LNCaP clone FGC (cell line): ENCODE measurements around the gene TSKU.

Source experiments
- DNase-seq: peaks from one replicate; pipeline ENCODE4 v3.0.0-alpha.2; 2011; ENCODE audit warnings: low read depth
- H3K4me3 ChIP-seq: 2 replicates; pipeline ENCODE4 v1.5.1; 2011; ENCODE audit warnings: mild to moderate bottlenecking, low read depth, low read length, control low read depth
- TF ChIP-seq, protein P1 (sequence below): IDR thresholded peaks from 2 replicates; pipeline ENCODE4 v1.5.1; 2012; ENCODE audit warnings: mild to moderate bottlenecking; ENCODE audit not compliant: control insufficient read depth, insufficient read depth; ENCODE audit errors: extremely low read depth

TSKU gene

DNA sequence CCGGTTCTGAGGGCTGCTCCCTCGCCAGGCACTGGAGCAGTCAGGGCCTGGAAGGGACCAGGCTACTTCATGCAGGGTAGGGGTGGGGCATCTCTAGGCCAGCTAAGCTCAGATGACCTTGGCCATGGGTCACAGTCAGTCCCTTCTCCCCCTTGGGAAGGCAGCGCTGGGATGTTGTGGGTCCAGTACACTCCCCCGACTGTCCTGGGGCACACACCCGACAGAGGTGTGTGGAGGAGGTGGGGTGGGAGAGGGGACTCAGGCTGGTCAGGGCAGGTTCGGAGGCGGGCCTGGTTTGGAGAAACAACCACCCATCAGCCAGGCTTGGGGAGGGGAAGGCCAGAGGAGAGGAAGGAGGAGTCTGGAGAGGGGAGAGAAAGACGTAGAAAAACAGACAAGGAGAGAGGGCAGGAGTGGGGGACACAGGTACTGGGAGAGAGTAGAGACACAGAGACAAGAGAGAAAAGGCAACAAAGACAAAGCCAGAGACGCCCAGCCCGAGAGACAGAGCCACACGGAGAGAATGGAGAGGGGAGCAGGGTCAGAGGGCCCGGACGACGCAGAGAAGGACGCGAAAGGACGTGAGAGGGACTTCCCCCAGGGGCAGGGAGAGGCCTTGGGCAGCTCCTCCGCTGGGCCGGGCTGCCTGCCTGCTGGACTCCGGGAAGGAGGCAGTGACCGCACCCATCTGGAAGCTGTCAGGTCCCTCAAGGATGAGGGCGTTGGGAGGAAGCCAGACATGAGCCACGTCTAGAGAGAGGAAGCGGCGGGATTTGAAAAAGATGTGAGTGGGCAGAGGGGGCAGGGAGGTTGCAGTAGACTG, 30.6 kb upstream of the TSKU start:
- no peak overlapping the region for H3K4me3 ChIP-seq
- DNase-seq = no peak
- TF ChIP-seq, protein P1, sequence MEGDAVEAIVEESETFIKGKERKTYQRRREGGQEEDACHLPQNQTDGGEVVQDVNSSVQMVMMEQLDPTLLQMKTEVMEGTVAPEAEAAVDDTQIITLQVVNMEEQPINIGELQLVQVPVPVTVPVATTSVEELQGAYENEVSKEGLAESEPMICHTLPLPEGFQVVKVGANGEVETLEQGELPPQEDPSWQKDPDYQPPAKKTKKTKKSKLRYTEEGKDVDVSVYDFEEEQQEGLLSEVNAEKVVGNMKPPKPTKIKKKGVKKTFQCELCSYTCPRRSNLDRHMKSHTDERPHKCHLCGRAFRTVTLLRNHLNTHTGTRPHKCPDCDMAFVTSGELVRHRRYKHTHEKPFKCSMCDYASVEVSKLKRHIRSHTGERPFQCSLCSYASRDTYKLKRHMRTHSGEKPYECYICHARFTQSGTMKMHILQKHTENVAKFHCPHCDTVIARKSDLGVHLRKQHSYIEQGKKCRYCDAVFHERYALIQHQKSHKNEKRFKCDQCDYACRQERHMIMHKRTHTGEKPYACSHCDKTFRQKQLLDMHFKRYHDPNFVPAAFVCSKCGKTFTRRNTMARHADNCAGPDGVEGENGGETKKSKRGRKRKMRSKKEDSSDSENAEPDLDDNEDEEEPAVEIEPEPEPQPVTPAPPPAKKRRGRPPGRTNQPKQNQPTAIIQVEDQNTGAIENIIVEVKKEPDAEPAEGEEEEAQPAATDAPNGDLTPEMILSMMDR = no peak

GRCh38 chr11:76753449-76753848, 29.7 kb upstream of the TSKU start:
- no peak overlapping the region for H3K4me3 ChIP-seq
- no peak for DNase-seq
- TF ChIP-seq, protein P1 = no peak

DNA sequence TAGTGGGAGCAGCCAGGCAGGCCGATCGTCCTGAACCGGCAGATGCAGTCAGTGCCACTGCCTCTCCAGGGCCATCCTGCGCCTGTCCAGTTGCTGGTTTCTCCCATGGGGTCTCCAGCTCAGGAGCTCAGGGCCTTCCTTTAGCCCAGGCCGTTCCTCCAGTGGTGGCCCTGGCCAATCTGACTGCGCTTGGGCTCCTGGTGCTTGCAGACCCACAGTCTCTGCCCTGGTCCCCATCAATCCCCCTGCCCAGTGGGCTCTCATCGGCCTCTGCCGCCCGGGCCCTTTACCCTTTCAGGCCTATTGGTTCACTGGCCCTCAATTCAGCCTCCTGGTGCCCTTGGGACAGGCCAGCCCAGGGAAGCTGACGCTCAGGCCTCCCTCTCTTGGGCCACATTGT, 29.2 kb upstream of the TSKU start:
- DNase-seq = no peak
- TF ChIP-seq, protein P1 = no peak
- no peak overlapping the region for H3K4me3 ChIP-seq

- DNase-seq = no peak
- TF ChIP-seq, protein P1 = no peak
- no peak overlapping the region for H3K4me3 ChIP-seq
These were observed 26.8 kb upstream of the TSKU start for GRCh38 chr11:76756341-76756741.

DNA sequence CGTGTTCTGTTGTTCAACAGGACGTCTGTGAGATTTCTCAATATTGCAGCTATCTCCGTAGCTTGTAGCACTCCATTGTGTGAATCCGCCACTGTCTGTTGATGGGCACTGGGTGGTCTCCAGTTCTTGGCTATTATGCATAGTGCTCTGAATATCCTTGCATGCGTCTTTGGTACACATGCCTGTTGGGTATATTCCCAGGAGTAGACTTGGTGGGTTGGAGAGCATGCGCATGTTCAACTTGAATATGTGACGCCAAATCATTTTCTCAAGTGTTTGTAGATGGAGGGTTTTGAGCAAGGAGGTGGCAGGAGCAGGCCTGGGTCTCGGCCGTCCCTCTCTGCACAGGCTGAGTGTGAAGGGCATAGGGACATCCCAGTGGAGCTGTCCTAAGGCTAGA, 24.8 kb upstream of the TSKU start:
- TF ChIP-seq, protein P1 = no peak
- H3K4me3 ChIP-seq = no peak overlapping the region
- DNase-seq = no peak

GRCh38 chr11:76759092-76759491, 24.1 kb upstream of the TSKU start:
- H3K4me3 ChIP-seq = no peak overlapping the region
- TF ChIP-seq, protein P1 = no peak
- DNase-seq = no peak

DNA sequence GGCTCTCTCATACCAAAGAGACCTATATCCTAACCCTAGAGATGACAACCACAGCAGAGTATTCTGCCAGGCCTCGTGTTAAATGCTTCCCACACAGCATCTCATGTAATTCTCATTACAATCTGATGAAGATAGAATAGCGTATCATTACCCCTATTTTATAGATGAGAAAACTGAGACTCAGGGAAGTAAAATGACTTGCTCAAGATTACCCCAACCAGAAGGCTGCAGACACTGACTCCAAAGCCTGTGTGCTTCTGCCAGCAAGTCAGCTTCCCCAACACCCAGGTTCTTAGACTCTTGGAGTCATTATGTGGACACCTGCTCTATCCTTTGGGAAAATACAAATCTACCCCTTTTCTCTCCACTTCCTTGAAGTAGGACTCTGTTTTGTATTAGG, 23.6 kb upstream of the TSKU start:
- H3K4me3 ChIP-seq = no peak overlapping the region
- TF ChIP-seq, protein P1 = no peak
- no peak for DNase-seq
